Activated CD8-positive, alpha-beta T cell treated with anti-CD3 and anti-CD28 coated beads for 36 hours (primary cell): ENCODE measurements around the gene TP53I11. TPM values are rescaled to one million over a fixed set of nuclear protein-coding genes. Genes with fewer than 3 reads are reported as not detected.

ENCODE experiments used
- ATAC-seq: fragments of 200-7000 bp; cut with Tn5 transposase; one replicate; pipeline ENCODE4 v1.10.0; 2021; ENCODE audit warnings: mild to moderate bottlenecking, moderate library complexity
- CTCF ChIA-PET: fragments of 350-600 bp; sonication (Branson Sonifier 250); formaldehyde crosslinking; loops from one replicate; lab custom pipeline; 2021; ENCODE audit warnings: antibody characterized with exemption; lab: Charles Lee
- POLR2A ChIA-PET: fragments of 350-600 bp; sonication (Branson Sonifier 250); formaldehyde crosslinking; loops from one replicate; lab custom pipeline; 2021; ENCODE audit warnings: antibody characterized with exemption; lab: Charles Lee
- DNase-seq: peaks from one replicate; pipeline ENCODE4 v3.0.0-alpha.2; 2020
- H3K27ac Mint-ChIP-seq: one replicate; pipeline ENCODE4 v1.8.0; 2021; ENCODE audit warnings: mild to moderate bottlenecking, mixed read lengths
- H3K27me3 Mint-ChIP-seq: one replicate; pipeline ENCODE4 v1.8.0; 2021; ENCODE audit warnings: mixed read lengths
- H3K36me3 Mint-ChIP-seq: one replicate; pipeline ENCODE4 v1.8.0; 2021; ENCODE audit warnings: low read depth, mixed read lengths
- H3K4me1 Mint-ChIP-seq: one replicate; pipeline ENCODE4 v1.8.0; 2021; ENCODE audit warnings: low read depth, mixed read lengths
- H3K4me3 Mint-ChIP-seq: one replicate; pipeline ENCODE4 v1.8.0; 2021; ENCODE audit warnings: mild to moderate bottlenecking, moderate library complexity, mixed read lengths
- H3K9me3 Mint-ChIP-seq: one replicate; pipeline ENCODE4 v1.8.0; 2021; ENCODE audit warnings: mixed read lengths
- intact Hi-C: fragments of 100-400 bp; cut with micrococcal nuclease; formaldehyde crosslinking; loops from one replicate; pipeline ENCODE4 v1.10.0; 2022
- total RNA-seq, 2 experiments: library from RNA; stranded (reverse); gene quantifications; one replicate each; pipeline ENCODE4 v1.2.3, GENCODE V29; 2021
- TF ChIP-seq, protein P1 (sequence below): fragments of 200-600 bp; IDR thresholded peaks from one replicate; pipeline ENCODE4 v1.8.0; 2022; ENCODE audit warnings: antibody characterized with exemption, mild to moderate bottlenecking

Gene TP53I11
- total RNA-seq, 2 experiments from 2014 or later, result 15.2 to 17.5 TPM

DNA sequence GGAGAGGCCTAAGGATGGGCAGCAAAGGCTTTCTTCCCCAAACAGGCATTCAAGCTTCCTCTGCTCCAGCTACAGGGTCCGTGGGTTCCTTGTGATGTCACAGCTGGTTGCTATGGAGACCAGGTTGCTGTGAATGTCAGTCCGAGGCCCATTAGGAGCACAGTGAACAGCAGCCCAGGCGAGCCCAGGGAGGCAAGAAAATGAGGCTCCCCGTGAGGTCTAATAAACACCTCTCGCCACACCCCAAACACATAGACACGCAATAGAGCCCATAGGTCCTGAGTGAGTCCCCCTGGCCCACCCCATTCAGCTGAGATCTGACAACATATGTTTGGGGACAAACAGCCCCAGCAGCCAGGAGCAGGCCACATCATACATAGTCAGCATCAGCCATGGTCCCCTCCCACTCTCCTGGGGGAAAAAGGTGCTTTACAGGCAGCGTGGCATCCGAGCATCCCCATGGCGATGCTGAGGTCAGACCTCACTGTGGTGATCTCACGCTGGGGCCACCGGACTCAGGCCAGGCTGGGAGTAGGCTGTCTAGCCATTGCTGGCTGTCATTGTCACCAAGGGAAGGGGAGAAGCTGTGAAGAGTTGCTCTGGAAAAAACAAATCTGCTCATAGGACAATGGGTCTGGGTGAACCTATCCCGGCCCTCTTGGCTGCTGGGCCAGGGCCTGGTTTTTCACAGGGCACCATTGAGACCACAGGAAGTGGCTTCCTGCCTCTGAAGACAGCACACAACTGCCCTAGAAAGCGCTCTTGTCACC, 23.1 kb upstream of the TP53I11 start:
- H3K27me3 Mint-ChIP-seq, result no peaks in the 10 kb centered on the region
- TF ChIP-seq, protein P1, sequence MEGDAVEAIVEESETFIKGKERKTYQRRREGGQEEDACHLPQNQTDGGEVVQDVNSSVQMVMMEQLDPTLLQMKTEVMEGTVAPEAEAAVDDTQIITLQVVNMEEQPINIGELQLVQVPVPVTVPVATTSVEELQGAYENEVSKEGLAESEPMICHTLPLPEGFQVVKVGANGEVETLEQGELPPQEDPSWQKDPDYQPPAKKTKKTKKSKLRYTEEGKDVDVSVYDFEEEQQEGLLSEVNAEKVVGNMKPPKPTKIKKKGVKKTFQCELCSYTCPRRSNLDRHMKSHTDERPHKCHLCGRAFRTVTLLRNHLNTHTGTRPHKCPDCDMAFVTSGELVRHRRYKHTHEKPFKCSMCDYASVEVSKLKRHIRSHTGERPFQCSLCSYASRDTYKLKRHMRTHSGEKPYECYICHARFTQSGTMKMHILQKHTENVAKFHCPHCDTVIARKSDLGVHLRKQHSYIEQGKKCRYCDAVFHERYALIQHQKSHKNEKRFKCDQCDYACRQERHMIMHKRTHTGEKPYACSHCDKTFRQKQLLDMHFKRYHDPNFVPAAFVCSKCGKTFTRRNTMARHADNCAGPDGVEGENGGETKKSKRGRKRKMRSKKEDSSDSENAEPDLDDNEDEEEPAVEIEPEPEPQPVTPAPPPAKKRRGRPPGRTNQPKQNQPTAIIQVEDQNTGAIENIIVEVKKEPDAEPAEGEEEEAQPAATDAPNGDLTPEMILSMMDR, result no peak
- no peaks in the 10 kb centered on the region for H3K36me3 Mint-ChIP-seq
- ChIA-PET POLR2A (no interaction called here), CTCF (no interaction called here)
- DNase-seq (peak; percentile 23), ATAC-seq (peak; percentile 52)
- H3K4me3 Mint-ChIP-seq, result no peak overlapping the region
- H3K4me1 Mint-ChIP-seq, result no peaks in the 10 kb centered on the region
- intact Hi-C loops, result no loop called here
- no peaks in the 10 kb centered on the region for H3K9me3 Mint-ChIP-seq
- no peak overlapping the region for H3K27ac Mint-ChIP-seq

DNA sequence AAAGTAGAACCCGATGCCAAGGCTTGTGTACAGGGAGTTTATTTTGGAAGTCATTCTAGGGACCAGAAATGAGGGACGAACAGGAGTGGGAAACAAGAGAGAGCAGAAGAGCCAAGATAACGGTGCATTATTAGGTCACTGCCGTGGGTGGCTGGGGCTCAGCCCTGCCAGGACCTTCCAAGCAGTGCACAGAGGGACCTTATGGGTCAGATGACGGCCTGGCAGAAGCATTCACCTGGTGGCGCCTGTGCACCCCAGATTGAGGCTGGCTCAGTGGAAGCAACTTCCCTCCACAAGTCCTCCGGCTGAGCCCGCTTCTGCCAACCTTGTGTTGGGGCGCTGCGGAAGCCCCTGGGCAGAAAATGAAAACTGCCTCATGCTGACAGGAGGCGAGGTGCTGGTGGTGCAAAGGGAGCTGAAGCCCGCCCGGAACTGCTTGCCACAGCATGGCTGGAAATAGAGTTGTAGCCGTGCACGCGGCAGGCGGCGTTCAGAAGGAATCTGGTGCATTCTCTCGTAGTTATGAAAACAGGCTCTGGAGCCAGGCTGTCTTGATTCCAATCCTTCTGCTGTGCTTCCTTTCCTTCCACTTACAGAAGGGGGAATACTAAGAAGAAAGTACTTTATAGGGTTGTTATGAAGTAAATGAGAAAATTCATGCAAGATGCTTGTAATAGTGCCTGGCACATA, 22.2 kb upstream of the TP53I11 start:
- CTCF ChIA-PET, result no interaction called here
- intact Hi-C loops, result no loop called here
- no peaks in the 10 kb centered on the region for H3K36me3 Mint-ChIP-seq
- no peaks in the 10 kb centered on the region for H3K4me1 Mint-ChIP-seq
- TF ChIP-seq, protein P1, result no peak
- H3K27me3 Mint-ChIP-seq, result no peaks in the 10 kb centered on the region
- H3K9me3 Mint-ChIP-seq, result no peaks in the 10 kb centered on the region
- no peak for DNase-seq
- H3K4me3 Mint-ChIP-seq, result no peak overlapping the region
- ATAC-seq, result no peak
- H3K27ac Mint-ChIP-seq, result no peak overlapping the region
- POLR2A ChIA-PET, result no interaction called here

DNA sequence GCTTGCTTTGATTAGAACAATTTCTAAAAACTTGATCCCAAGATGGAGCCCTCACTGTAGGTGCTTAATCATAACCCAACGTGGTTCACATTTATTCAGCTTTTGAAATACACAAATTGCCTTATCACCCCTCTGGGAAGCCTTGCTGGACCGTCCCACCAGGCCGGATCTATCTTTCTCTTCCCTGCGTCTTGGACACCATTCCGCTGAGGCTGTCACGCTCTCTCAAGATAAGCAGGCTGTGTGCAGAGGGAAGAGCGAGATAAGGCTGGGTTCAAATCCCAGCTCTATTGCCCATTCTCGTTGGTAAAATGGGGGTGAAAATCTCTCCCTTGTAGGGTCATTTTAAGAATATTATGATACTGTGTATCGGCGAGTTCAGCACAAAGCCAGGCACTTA, 20.5 kb upstream of the TP53I11 start:
- H3K27ac Mint-ChIP-seq, result no peak overlapping the region
- no peak for ATAC-seq

DNA sequence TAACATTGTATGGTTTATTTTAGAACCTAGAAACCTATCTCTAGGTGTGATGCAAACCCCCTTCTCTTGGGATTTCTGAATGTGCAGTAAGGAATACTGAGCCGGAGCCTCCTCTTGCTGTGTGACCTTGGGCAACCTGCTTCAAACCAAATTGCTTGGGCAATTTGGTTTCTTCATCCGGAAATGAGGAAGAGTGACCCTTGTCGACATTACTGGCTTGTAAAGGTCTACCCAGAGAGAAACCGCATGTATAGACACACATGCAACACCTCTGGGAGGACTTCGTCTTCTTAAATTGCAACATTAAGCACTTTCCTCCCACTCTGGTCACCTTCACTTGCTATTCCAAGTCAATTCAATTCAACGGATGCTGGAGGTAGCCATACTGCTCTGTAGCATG, 19.6 kb upstream of the TP53I11 start:
- intact Hi-C loops, result no loop called here

More for the DNA sequence above, 20.5 kb upstream of the TP53I11 start:
- Mint-ChIP-seq H3K9me3 (no peaks in the 10 kb centered on the region), H3K27me3 (no peaks in the 10 kb centered on the region), H3K36me3 (no peaks in the 10 kb centered on the region), H3K4me3 (no peak overlapping the region), H3K4me1 (no peaks in the 10 kb centered on the region)
- TF ChIP-seq, protein P1, result no peak
- ChIA-PET POLR2A (interaction anchor here (0.7 kb wide), 1 partner anchor 11 kb away, joined by 3 read pairs; no protein-coding TSS in a partner anchor), CTCF (interaction anchor here (1.0 kb wide), 1 partner anchor 134 kb away, joined by 3 read pairs; no protein-coding TSS in a partner anchor)
- intact Hi-C loops, result no loop called here
- no peak for DNase-seq

More for the DNA sequence above, 19.6 kb upstream of the TP53I11 start:
- TF ChIP-seq, protein P1, result no peak
- no peaks in the 10 kb centered on the region for H3K27me3 Mint-ChIP-seq
- H3K27ac Mint-ChIP-seq, result no peak overlapping the region
- H3K4me3 Mint-ChIP-seq, result no peak overlapping the region
- POLR2A ChIA-PET, result no interaction called here
- ATAC-seq (no peak), DNase-seq (no peak)
- no peaks in the 10 kb centered on the region for H3K4me1 Mint-ChIP-seq
- CTCF ChIA-PET, result interaction anchor here (1.0 to 1.5 kb wide), 2 partner anchors 34 to 135 kb away, joined by 3 to 4 read pairs; no protein-coding TSS in a partner anchor
- H3K9me3 Mint-ChIP-seq, result no peaks in the 10 kb centered on the region
- H3K36me3 Mint-ChIP-seq, result no peaks in the 10 kb centered on the region
